Colon (tissue), 2 donors: ENCODE results near the gene DNM1L.
A peak's percentile ranks its signal among the peaks of the same experiment; 100 is the strongest.

Experiments
- FAIRE-seq: peaks from 2 replicates; lab custom pipeline; 2012; peaks lifted over from hg19 to GRCh38; lab: Jason Lieb, UNC
- donor health status: control.
- donor health status: control.

DNM1L gene

DNA sequence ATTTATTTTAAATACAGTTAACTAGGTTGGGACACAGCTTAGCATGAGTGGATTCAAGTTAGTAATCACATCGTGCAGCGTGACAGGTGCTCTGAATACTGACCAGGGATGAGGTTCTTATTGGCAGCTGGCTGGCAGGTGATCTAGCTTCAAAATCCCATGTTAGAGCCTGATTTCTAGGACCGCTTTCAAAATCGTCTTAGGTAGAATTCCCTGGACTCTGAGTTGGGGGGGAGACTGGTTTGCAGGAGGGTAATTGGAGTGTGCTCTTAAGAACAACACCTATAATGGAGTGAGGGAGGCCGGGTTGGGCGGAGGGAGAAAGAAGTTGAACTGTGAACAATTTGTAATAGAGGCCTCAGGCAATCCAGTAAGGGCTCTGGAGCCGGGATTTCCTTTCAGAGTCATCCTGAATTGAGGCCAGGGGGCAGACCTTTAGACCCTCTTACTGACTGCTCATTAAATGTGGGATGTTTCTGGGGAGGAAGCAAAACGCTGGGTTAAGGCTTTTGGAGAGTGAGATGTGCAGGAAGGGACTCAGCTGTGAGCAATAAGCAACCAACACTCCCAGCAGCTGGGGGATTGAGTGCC, 77.5 kb downstream of the DNM1L start:
- FAIRE-seq = no peak

DNA sequence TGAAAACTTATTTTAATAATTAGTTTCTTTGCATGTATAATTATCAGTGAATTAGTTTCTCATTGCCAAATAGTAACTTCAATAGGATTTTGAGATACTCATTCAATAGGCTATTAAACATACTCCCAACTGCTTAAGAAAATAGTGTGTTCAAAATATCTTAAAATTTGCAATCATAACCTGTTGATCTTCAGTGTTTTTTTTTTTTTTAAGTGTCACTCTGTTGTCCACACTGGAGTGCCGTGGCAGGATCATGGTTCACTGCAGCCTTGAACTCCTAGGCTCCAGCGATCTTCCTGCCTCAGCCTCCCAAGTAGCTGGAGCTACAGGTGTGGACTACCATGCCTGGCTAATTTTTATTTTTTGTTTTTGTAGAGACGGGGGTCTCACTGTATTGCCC, 78.1 kb downstream of the DNM1L start:
- FAIRE-seq = no peak

GRCh38 chr12:32761716-32762115, 82.6 kb downstream of the DNM1L start:
- FAIRE-seq = no peak

- no peak for FAIRE-seq
Measured at GRCh38 chr12:32765906-32766305, 86.8 kb downstream of the DNM1L start.

- FAIRE-seq = no peak
Measured at GRCh38 chr12:32768518-32768917, 89.4 kb downstream of the DNM1L start.

DNA sequence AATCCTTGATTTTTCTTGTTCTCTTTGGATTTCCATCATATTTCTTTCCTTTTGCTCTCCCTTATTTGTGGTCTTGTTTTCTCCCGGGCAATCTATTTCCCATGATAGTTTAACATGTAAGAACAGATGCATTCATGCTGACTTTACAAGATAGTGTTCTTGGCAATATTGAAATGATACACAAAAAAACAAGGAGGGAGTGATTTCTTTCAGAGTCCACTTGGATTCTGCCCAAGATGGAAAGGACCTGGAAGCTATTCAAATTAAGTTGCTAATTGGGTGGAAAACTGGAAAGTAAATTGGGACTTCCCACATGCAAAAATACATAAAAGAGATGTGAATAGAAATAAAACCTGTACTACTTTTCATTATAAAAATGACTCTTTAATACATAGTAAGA, 91.0 kb downstream of the DNM1L start:
- FAIRE-seq = no peak

GRCh38 chr12:32773691-32774090, 94.6 kb downstream of the DNM1L start:
- FAIRE-seq = peak; percentile 68

- no peak for FAIRE-seq
Measured at GRCh38 chr12:32776258-32776657, 97.2 kb downstream of the DNM1L start.

DNA sequence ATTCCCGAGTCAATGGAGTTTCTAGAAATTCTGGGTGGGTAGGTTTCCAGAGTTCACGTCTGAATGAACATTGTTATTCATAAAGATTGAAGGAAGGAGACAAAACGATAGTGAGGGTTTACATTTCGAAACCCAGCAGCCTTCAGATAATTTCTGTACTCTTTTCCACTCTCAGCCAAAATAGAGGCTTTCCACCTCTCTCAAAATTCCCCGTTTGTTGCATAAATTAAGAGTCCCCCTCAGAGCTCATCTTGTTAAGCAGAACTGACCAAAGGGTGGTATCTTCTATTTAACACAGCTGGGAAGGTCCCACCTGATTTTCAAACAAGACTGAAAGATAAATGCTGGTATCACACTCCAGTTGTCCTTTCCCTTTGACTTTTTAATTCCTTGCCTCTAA, 98.1 kb downstream of the DNM1L start:
- no peak for FAIRE-seq

DNA sequence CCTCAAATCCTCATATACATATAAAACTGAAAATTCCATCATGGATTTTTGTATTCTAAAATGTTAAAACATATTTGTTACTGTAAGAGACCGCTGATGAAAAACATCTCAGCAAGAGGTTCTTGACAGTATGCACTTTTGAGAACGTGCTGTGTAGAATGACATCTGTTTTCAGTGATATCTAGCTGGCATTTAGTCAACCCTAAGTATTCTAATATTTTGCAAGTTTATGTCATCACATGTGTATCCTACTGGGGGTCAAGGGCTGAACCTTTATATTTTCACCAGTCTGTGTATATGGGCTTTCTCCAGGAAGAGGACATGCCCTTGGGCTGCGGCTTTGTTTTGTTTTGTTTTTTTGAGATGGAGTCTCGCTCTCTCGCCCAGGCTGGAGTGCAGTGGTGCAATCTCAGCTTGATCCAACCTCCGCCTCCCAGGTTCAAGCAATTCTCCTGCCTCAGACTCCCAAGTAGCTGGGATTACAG, 98.6 kb downstream of the DNM1L start:
- FAIRE-seq = no peak

GRCh38 chr12:32780071-32780470, 101.0 kb downstream of the DNM1L start:
- no peak for FAIRE-seq

- no peak for FAIRE-seq
Measured at GRCh38 chr12:32783029-32783428, 103.9 kb downstream of the DNM1L start.

DNA sequence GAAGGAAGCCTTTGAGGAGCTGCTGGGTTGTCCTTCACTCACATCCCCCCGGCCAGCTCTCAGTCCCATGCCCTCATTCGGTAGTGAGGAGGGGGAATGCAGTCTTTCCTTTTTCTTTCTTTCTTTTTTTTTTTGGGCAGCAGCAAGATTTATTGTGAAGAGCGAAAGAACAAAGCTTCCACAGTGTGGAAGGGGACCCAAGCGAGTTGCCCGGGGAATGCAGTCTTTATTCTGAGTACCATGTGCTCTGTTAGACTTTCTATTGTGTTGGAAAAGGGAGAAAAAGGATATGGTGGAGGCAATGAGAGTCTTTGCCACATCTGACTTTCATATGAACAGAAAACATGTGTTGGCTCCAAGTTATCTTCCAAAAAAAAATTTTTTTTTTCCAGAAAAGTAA, 106.5 kb downstream of the DNM1L start:
- FAIRE-seq = no peak

- FAIRE-seq = no peak
Measured at GRCh38 chr12:32788405-32788804, 109.3 kb downstream of the DNM1L start.

GRCh38 chr12:32789446-32789845, 110.3 kb downstream of the DNM1L start:
- FAIRE-seq = no peak

GRCh38 chr12:32789916-32790315, 110.8 kb downstream of the DNM1L start:
- FAIRE-seq = no peak

DNA sequence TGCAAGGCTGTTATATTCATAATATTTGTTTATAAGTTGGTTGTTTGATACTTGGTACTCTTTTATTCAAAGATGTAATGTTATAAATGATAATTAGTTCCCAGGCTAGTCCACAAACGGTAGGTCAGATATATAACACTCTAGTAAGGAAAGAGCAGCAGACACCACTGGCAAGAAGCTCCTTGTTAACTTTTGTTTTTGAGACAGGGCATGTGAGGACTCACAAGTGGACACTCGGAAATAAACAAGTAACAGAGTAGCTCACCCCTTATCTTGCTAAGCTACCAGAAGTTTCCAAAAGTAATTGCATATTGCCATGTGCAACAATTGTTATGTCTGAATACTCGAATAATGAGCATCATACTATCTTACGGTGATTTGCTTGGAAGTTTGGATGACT, 115.2 kb downstream of the DNM1L start:
- no peak for FAIRE-seq
